ENCODE results near the gene GALNT8. TPM values are rescaled to one million over a fixed set of nuclear protein-coding genes. Genes with fewer than 3 reads are reported as not detected.

GALNT8 gene
- total and polyA plus RNA-seq, 2 donors (not counting 1 experiment from before 2014, with no cell fraction given) = 0.30 to 1.3 TPM

DNA sequence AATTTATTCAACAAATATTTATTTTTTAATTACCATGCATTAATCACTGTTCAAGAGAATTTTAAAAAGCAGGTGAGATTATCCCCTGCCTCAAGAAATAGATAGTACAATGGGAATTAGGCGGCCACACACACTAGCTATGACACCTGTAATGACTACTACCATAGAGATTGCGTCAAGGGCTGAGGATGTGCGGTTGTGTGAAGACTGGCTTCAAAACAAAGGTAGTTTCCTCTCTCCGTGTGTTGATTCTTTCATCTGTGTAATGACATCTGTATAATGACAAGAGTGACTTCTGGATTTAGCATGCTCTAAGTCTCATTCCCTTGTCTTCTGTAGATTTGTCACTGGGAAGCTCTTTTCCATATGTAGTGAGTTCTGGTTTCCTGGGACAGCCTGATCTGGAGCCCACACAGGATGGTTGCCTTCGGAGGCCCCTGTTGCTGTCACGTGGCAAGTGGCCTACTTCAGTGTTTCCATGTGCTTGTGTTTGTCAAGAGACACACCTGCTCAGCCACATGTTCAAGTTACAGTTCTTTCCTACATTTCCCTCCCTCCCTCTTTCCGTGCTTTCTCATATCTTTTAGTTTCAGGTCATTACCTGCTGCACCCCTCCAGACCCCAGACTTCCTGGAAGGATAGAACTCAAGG lies 64.3 kb downstream of the GALNT8 start:
- Histone ChIP-seq H3K9ac (ENCODE audit: low read length) (no peak overlapping the region), H3K27me3 (replicated peaks in 1 of 4; ENCODE audit: control extremely low read depth in 1 of 4, control insufficient read depth in 3 of 4, insufficient read depth in 4 of 4, low read length in 3 of 4) (no peaks in the 10 kb centered on the region), H3K79me2 (ENCODE audit: control insufficient read depth, insufficient read depth, low read length) (no peaks in the 10 kb centered on the region), H3K9me3 (ENCODE audit: control extremely low read depth in 1 of 3, control insufficient read depth in 2 of 3, insufficient read depth in 1 of 3, low read length in 2 of 3) (peaks cover 1 to 11% (median 9%) of the 10 kb centered on the region in 3 donors), H3K4me1 (ENCODE audit: control insufficient read depth in 2 of 2, insufficient read depth in 2 of 2, low read length in 2 of 2) (no peaks in the 10 kb centered on the region), H3K4me2 (replicated peaks; ENCODE audit: low read depth, low read length, poor library complexity, severe bottlenecking) (no peak overlapping the region), H3K4me3 (ENCODE audit: control extremely low read depth in 1 of 5, extremely low read depth in 1 of 5, insufficient read depth in 1 of 5, low read depth in 2 of 5, low read length in 4 of 5) (no peak overlapping the region), H3K36me3 (replicated peaks in 1 of 2; ENCODE audit: control extremely low read depth in 1 of 2, control insufficient read depth in 1 of 2, extremely low read depth in 1 of 2, insufficient read depth in 2 of 2, low read length in 1 of 2) (no peaks in the 10 kb centered on the region), H2AFZ (ENCODE audit: insufficient read depth, low read depth, low read length, poor library complexity, severe bottlenecking) (no peak overlapping the region), H4K20me1 (ENCODE audit: control insufficient read depth, insufficient read depth, low read length, poor library complexity, severe bottlenecking) (no peaks in the 10 kb centered on the region), H3K27ac (ENCODE audit: low read length in 2 of 2) (no peak overlapping the region)
- Mint-ChIP-seq H3K27ac (no peak overlapping the region), H3K9me3 (ENCODE audit: insufficient read depth) (peaks cover 5% of the 10 kb centered on the region), H3K4me3 (no peak overlapping the region), H3K4me1 (no peaks in the 10 kb centered on the region), H3K27me3 (peaks cover 57% of the 10 kb centered on the region)
- no peak for ATAC-seq (ENCODE audit: low read depth)
- ChIA-PET POLR2A (no interaction called here), CTCF (no interaction called here)
- intact Hi-C loops (cut with micrococcal nuclease) = no loop called here
- 89% methylated on average over 5 of the region's 7 CpGs for WGBS (ENCODE audit: insufficient coverage)
- DNase-seq = no peak
- TF ChIP-seq, protein P1, sequence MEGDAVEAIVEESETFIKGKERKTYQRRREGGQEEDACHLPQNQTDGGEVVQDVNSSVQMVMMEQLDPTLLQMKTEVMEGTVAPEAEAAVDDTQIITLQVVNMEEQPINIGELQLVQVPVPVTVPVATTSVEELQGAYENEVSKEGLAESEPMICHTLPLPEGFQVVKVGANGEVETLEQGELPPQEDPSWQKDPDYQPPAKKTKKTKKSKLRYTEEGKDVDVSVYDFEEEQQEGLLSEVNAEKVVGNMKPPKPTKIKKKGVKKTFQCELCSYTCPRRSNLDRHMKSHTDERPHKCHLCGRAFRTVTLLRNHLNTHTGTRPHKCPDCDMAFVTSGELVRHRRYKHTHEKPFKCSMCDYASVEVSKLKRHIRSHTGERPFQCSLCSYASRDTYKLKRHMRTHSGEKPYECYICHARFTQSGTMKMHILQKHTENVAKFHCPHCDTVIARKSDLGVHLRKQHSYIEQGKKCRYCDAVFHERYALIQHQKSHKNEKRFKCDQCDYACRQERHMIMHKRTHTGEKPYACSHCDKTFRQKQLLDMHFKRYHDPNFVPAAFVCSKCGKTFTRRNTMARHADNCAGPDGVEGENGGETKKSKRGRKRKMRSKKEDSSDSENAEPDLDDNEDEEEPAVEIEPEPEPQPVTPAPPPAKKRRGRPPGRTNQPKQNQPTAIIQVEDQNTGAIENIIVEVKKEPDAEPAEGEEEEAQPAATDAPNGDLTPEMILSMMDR (IDR thresholded peaks at IDR 0.05) = no peak
- no peak for TF ChIP-seq EZH2 (IDR thresholded peaks at IDR 0.05; ENCODE audit: borderline replicate concordance, insufficient read depth, low read depth, low read length, poor library complexity, severe bottlenecking)

GRCh38 chr12:4786795-4787194 lies 66.6 kb downstream of the GALNT8 start:
- H3K27me3 Mint-ChIP-seq = peaks cover 41% of the 10 kb centered on the region
- ChIA-PET CTCF (no interaction called here), POLR2A (no interaction called here)
- Histone ChIP-seq H2AFZ (ENCODE audit: insufficient read depth, low read depth, low read length, poor library complexity, severe bottlenecking) (no peak overlapping the region), H3K36me3 (replicated peaks in 1 of 2; ENCODE audit: control extremely low read depth in 1 of 2, control insufficient read depth in 1 of 2, extremely low read depth in 1 of 2, insufficient read depth in 2 of 2, low read length in 1 of 2) (no peaks in the 10 kb centered on the region), H3K79me2 (ENCODE audit: control insufficient read depth, insufficient read depth, low read length) (no peaks in the 10 kb centered on the region), H3K4me2 (replicated peaks; ENCODE audit: low read depth, low read length, poor library complexity, severe bottlenecking) (no peak overlapping the region), H3K9ac (ENCODE audit: low read length) (no peak overlapping the region), H3K4me3 (ENCODE audit: control extremely low read depth in 1 of 5, extremely low read depth in 1 of 5, insufficient read depth in 1 of 5, low read depth in 2 of 5, low read length in 4 of 5) (no peak overlapping the region), H3K9me3 (ENCODE audit: control extremely low read depth in 1 of 3, control insufficient read depth in 2 of 3, insufficient read depth in 1 of 3, low read length in 2 of 3) (peaks cover 1 to 11% (median 9%) of the 10 kb centered on the region in 3 donors), H3K4me1 (ENCODE audit: control insufficient read depth in 2 of 2, insufficient read depth in 2 of 2, low read length in 2 of 2) (no peaks in the 10 kb centered on the region), H4K20me1 (ENCODE audit: control insufficient read depth, insufficient read depth, low read length, poor library complexity, severe bottlenecking) (no peaks in the 10 kb centered on the region), H3K27me3 (replicated peaks in 1 of 4; ENCODE audit: control extremely low read depth in 1 of 4, control insufficient read depth in 3 of 4, insufficient read depth in 4 of 4, low read length in 3 of 4) (peaks cover 0 to 2% (median 0%) of the 10 kb centered on the region in 4 experiments), H3K27ac (ENCODE audit: low read length in 2 of 2) (no peak overlapping the region)
- H3K4me1 Mint-ChIP-seq = no peaks in the 10 kb centered on the region
- TF ChIP-seq EZH2 (IDR thresholded peaks at IDR 0.05; ENCODE audit: borderline replicate concordance, insufficient read depth, low read depth, low read length, poor library complexity, severe bottlenecking) = no peak
- TF ChIP-seq, protein P1 (IDR thresholded peaks at IDR 0.05) = no peak
- 67% methylated on average over 1 of the region's 5 CpGs for WGBS (ENCODE audit: insufficient coverage)
- H3K27ac Mint-ChIP-seq = no peak overlapping the region
- peaks cover 11% of the 10 kb centered on the region for H3K9me3 Mint-ChIP-seq (ENCODE audit: insufficient read depth)
- ATAC-seq (ENCODE audit: low read depth) = no peak
- H3K4me3 Mint-ChIP-seq = no peak overlapping the region
- DNase-seq = no peak
- intact Hi-C loops (cut with micrococcal nuclease) = no loop called here

All from B cell (primary cell).